ENCODE results near the gene CSAD. TPM values are rescaled to one million over a fixed set of nuclear protein-coding genes. Genes with fewer than 3 reads are reported as not detected.
A peak's percentile ranks its signal among the peaks of the same experiment; 100 is the strongest.

Gene CSAD
- total RNA-seq, 1 donor, result 9.4 TPM

DNA sequence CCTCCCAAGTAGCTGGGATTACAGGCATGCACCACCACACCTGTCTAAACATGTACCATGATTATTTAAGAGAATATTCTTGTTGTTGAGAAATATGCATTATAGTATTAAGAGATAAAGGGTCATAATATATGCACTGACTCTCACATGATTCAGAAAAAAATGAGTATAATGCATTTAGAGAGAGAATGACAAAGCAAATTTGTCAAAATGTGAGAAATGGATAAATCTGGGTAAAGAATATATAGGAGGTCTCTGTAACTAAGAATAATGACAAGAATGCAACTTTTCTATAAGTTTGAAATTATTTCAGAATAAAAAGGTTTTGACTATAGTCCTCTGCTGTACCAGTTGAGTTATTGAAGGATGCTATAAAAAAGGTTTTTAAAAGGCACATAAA is 28.3 kb downstream of the CSAD start:
- no peaks in the 10 kb centered on the region for H3K79me2 ChIP-seq (ENCODE audit: insufficient read depth, low read length)
- TF ChIP-seq, protein P1, sequence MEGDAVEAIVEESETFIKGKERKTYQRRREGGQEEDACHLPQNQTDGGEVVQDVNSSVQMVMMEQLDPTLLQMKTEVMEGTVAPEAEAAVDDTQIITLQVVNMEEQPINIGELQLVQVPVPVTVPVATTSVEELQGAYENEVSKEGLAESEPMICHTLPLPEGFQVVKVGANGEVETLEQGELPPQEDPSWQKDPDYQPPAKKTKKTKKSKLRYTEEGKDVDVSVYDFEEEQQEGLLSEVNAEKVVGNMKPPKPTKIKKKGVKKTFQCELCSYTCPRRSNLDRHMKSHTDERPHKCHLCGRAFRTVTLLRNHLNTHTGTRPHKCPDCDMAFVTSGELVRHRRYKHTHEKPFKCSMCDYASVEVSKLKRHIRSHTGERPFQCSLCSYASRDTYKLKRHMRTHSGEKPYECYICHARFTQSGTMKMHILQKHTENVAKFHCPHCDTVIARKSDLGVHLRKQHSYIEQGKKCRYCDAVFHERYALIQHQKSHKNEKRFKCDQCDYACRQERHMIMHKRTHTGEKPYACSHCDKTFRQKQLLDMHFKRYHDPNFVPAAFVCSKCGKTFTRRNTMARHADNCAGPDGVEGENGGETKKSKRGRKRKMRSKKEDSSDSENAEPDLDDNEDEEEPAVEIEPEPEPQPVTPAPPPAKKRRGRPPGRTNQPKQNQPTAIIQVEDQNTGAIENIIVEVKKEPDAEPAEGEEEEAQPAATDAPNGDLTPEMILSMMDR (IDR thresholded peaks at IDR 0.05; ENCODE audit: extremely low read depth, low read depth, low read length), result no peak

DNA sequence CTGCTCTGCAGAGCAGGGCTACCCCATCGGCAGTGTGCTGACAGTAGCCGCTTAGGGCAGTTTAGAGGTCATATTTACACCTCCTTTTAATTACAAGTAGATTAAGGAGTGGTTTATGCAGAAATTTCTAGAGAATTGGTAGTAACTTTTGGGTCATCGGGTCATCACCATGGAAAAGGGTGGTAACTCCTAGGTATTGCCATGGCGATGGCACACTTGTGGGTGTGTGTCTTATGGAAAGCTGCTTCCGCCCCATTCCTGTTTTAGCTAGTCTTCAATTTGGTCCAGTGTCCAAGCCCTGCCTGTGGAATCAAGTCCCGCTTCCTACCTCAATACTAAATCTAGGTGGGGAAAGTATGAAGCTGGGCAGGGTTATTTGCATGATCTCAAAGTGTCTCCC is 29.7 kb downstream of the CSAD start:
- no peak overlapping the region for H3K27ac ChIP-seq (ENCODE audit: low read depth, low read length)
- H3K4me1 ChIP-seq (ENCODE audit: insufficient read depth, low read length), result no peaks in the 10 kb centered on the region
- H3K79me2 ChIP-seq (ENCODE audit: insufficient read depth, low read length), result no peaks in the 10 kb centered on the region
- H4K20me1 ChIP-seq (ENCODE audit: insufficient read depth, low read length), result no peaks in the 10 kb centered on the region
- H2AFZ ChIP-seq (ENCODE audit: low read length), result no peak overlapping the region
- TF ChIP-seq, protein P1 (IDR thresholded peaks at IDR 0.05; ENCODE audit: extremely low read depth, low read depth, low read length), result no peak
- H3K4me2 ChIP-seq (ENCODE audit: insufficient read depth, low read length), result no peak overlapping the region
- DNase-seq (ENCODE audit: insufficient read length, low spot score, missing footprints), result no peak
- no peak overlapping the region for H3K4me3 ChIP-seq (ENCODE audit: insufficient read depth, low read length)
- no peaks in the 10 kb centered on the region for H3K36me3 ChIP-seq (ENCODE audit: insufficient read depth, low read length)
- H3K27me3 ChIP-seq (ENCODE audit: insufficient read depth, low read length), result no peaks in the 10 kb centered on the region
- H3K9me3 ChIP-seq (ENCODE audit: low read depth, low read length), result no peaks in the 10 kb centered on the region

More for the DNA sequence above, 28.3 kb downstream of the CSAD start:
- Histone ChIP-seq H2AFZ (ENCODE audit: low read length) (no peak overlapping the region), H3K27ac (ENCODE audit: low read depth, low read length) (no peak overlapping the region), H4K20me1 (ENCODE audit: insufficient read depth, low read length) (no peaks in the 10 kb centered on the region), H3K9me3 (ENCODE audit: low read depth, low read length) (no peaks in the 10 kb centered on the region), H3K36me3 (ENCODE audit: insufficient read depth, low read length) (no peaks in the 10 kb centered on the region), H3K4me3 (ENCODE audit: insufficient read depth, low read length) (no peak overlapping the region), H3K27me3 (ENCODE audit: insufficient read depth, low read length) (no peaks in the 10 kb centered on the region), H3K4me2 (ENCODE audit: insufficient read depth, low read length) (no peak overlapping the region), H3K4me1 (ENCODE audit: insufficient read depth, low read length) (no peaks in the 10 kb centered on the region)
- peak; percentile 6 for DNase-seq (ENCODE audit: insufficient read length, low spot score, missing footprints)

DNA sequence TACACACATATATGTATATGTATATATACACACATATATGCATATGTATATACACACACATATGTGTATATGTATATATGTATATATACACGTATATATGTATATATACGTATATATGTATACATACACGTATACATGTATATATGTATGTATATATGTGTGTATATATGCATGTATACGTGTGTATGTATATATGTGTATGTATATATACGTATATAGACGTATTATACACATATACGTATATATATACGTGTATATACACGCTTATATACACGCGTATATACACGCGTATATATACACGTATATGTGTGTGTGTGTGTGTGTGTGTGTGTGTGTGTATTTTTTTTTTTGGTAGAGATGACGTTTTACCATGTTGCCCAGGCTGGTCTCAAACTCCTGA is 33.1 kb downstream of the CSAD start:
- H3K9me3 ChIP-seq (ENCODE audit: low read depth, low read length), result no peaks in the 10 kb centered on the region
- H3K27ac ChIP-seq (ENCODE audit: low read depth, low read length), result no peak overlapping the region
- H3K4me2 ChIP-seq (ENCODE audit: insufficient read depth, low read length), result no peak overlapping the region
- no peaks in the 10 kb centered on the region for H3K79me2 ChIP-seq (ENCODE audit: insufficient read depth, low read length)
- DNase-seq (ENCODE audit: insufficient read length, low spot score, missing footprints), result no peak
- TF ChIP-seq, protein P1 (IDR thresholded peaks at IDR 0.05; ENCODE audit: extremely low read depth, low read depth, low read length), result no peak
- no peaks in the 10 kb centered on the region for H3K27me3 ChIP-seq (ENCODE audit: insufficient read depth, low read length)
- H3K4me1 ChIP-seq (ENCODE audit: insufficient read depth, low read length), result peaks cover 7% of the 10 kb centered on the region
- H3K4me3 ChIP-seq (ENCODE audit: insufficient read depth, low read length), result no peak overlapping the region
- H3K36me3 ChIP-seq (ENCODE audit: insufficient read depth, low read length), result no peaks in the 10 kb centered on the region
- no peak overlapping the region for H2AFZ ChIP-seq (ENCODE audit: low read length)
- no peaks in the 10 kb centered on the region for H4K20me1 ChIP-seq (ENCODE audit: insufficient read depth, low read length)

DNA sequence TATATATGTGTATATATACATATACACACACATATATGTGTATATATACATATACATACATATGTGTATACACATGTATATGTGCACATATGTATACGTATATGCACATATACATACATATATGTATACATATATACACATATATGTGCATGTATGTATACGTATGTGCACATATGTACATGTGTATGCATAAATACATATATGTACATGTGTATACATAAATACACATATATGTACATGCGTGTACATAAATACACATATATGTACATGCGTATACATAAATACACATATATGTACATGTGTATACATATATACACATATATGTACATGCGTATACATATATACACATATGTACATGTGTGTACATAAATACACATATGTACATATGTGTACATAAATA is 33.5 kb downstream of the CSAD start:
- Histone ChIP-seq H3K4me1 (ENCODE audit: insufficient read depth, low read length) (peaks cover 7% of the 10 kb centered on the region), H4K20me1 (ENCODE audit: insufficient read depth, low read length) (no peaks in the 10 kb centered on the region), H3K4me3 (ENCODE audit: insufficient read depth, low read length) (no peak overlapping the region), H3K27ac (ENCODE audit: low read depth, low read length) (no peak overlapping the region), H3K27me3 (ENCODE audit: insufficient read depth, low read length) (no peaks in the 10 kb centered on the region), H3K9me3 (ENCODE audit: low read depth, low read length) (no peaks in the 10 kb centered on the region), H3K36me3 (ENCODE audit: insufficient read depth, low read length) (no peaks in the 10 kb centered on the region), H3K4me2 (ENCODE audit: insufficient read depth, low read length) (no peak overlapping the region), H2AFZ (ENCODE audit: low read length) (no peak overlapping the region), H3K79me2 (ENCODE audit: insufficient read depth, low read length) (no peaks in the 10 kb centered on the region)
- TF ChIP-seq, protein P1 (IDR thresholded peaks at IDR 0.05; ENCODE audit: extremely low read depth, low read depth, low read length), result no peak
- no peak for DNase-seq (ENCODE audit: insufficient read length, low spot score, missing footprints)
